Liver (tissue), 3 donors: ENCODE results near the gene C1orf52.

Source experiments
- CTCF ChIP-seq: fragments of 150-350 bp; IDR thresholded peaks from 2 replicates; pipeline ENCODE4 v1.5.1; 2017; ENCODE audit warnings: improper control_type of control experiment, low read depth, low read length; ENCODE audit not compliant: missing input control
- GABPA ChIP-seq, 2 donors: IDR thresholded peaks in 1 of 2; conservative IDR thresholded peaks in 1 of 2; 2 replicates each; pipeline ENCODE4 v1.6.1; 2016; ENCODE audit warnings: antibody characterized with exemption in 2 of 2, mild to moderate bottlenecking in 1 of 2, moderate library complexity in 1 of 2
- TF ChIP-seq, protein P1 (sequence below): IDR thresholded peaks from 2 replicates; pipeline ENCODE4 v1.6.1; 2016; ENCODE audit warnings: antibody characterized with exemption
- TF ChIP-seq, protein P2 (sequence below): IDR thresholded peaks from 2 replicates; pipeline ENCODE4 v1.6.1; 2016; ENCODE audit warnings: antibody characterized with exemption
- donor health status: healthy.
- donor health status: healthy.

GRCh38 chr1:85259118-85259911, at the start of gene C1orf52:
- TF ChIP-seq CTCF (peak; percentile 91), GABPA (IDR thresholded peaks at IDR 0.05 in 1 of 2, conservative IDR thresholded peaks at IDR 0.05 in 1 of 2) (peak; percentile 97)
- TF ChIP-seq, protein P1, sequence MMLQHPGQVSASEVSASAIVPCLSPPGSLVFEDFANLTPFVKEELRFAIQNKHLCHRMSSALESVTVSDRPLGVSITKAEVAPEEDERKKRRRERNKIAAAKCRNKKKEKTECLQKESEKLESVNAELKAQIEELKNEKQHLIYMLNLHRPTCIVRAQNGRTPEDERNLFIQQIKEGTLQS, result no peak
- TF ChIP-seq, protein P2, sequence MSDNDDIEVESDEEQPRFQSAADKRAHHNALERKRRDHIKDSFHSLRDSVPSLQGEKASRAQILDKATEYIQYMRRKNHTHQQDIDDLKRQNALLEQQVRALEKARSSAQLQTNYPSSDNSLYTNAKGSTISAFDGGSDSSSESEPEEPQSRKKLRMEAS, result peak; percentile 27
